Peyer's patch (tissue), 4 donors: Measurements from ENCODE around the gene ASCC2.

Source experiments
- CTCF ChIP-seq, 6 experiments: fragments of 450-650 bp in 4 of 6; fragments of 200-600 bp in 2 of 6; sonication (generic) in 1 of 6; IDR thresholded peaks; one replicate each; pipeline ENCODE4 v1.5.1; 2017 to 2019; ENCODE audit warnings: antibody characterized with exemption in 6 of 6, mild to moderate bottlenecking in 3 of 6, moderate library complexity in 1 of 6
- POLR2A ChIP-seq, 2 donors: fragments of 450-650 bp; IDR thresholded peaks; one replicate each; pipeline ENCODE4 v1.5.1; 2017; ENCODE audit warnings: antibody characterized with exemption in 2 of 2, mild to moderate bottlenecking in 2 of 2, moderate library complexity in 2 of 2

GRCh38 chr22:29753808-29754657, 84.0 kb downstream of the ASCC2 start:
- TF ChIP-seq CTCF (IDR thresholded peaks at IDR 0.05) (no peak), POLR2A (IDR thresholded peaks at IDR 0.05) (no peak)
